Upper lobe of left lung (tissue), 6 donors: Measurements from ENCODE around the gene GNB1L. TPM values are rescaled to one million over a fixed set of nuclear protein-coding genes. Genes with fewer than 3 reads are reported as not detected.

Source experiments
- ATAC-seq, 2 donors: fragments of 200-7000 bp; cut with Tn5 transposase; one replicate each; pipeline ENCODE4 v1.9.1; 2022; ENCODE audit warnings: mild to moderate bottlenecking in 2 of 2, moderate library complexity in 2 of 2; ENCODE audit not compliant: low FRiP score in 2 of 2
- DNase-seq, 2 donors: peaks; one replicate each; pipeline ENCODE4 v3.0.0-alpha.2; 2019 to 2020
- H3K27ac ChIP-seq, 4 donors: fragments of 200-600 bp; sonication (generic); one replicate each; pipeline ENCODE4 v1.5.1; 2016 to 2019
- H3K27me3 ChIP-seq, 4 donors: fragments of 200-600 bp; sonication (generic); one replicate each; pipeline ENCODE4 v1.5.1; 2017 to 2019
- H3K36me3 ChIP-seq, 4 donors: fragments of 200-600 bp; sonication (generic); one replicate each; pipeline ENCODE4 v1.5.1; 2016 to 2019
- H3K4me1 ChIP-seq, 4 donors: fragments of 200-600 bp; sonication (generic); one replicate each; pipeline ENCODE4 v1.5.1; 2018 to 2019
- H3K4me3 ChIP-seq, 4 donors: fragments of 200-600 bp; sonication (generic); one replicate each; pipeline ENCODE4 v1.5.1; 2017 to 2019; ENCODE audit warnings: mild to moderate bottlenecking in 2 of 4, moderate library complexity in 1 of 4
- H3K9me3 ChIP-seq, 4 donors: fragments of 200-600 bp; sonication (generic); one replicate each; pipeline ENCODE4 v1.5.1; 2018 to 2019
- CTCF ChIP-seq, 6 experiments: fragments of 450-650 bp in 4 of 6; fragments of 200-600 bp in 2 of 6; sonication (generic) in 2 of 6; IDR thresholded peaks; one replicate each; pipeline ENCODE4 v1.5.1; 2016 to 2019; ENCODE audit warnings: antibody characterized with exemption in 6 of 6
- EP300 ChIP-seq, 4 donors: sonication (generic); formaldehyde crosslinking; IDR thresholded peaks; one replicate each; pipeline ENCODE4 v1.5.1; 2017; ENCODE audit warnings: antibody characterized with exemption in 4 of 4, control low read depth in 2 of 4
- POLR2A ChIP-seq, 4 donors: fragments of 450-650 bp; IDR thresholded peaks; one replicate each; pipeline ENCODE4 v1.5.1; 2016 to 2017; ENCODE audit warnings: antibody characterized with exemption in 4 of 4, mild to moderate bottlenecking in 2 of 4
- POLR2AphosphoS5 ChIP-seq, 2 donors: sonication (generic); formaldehyde crosslinking; IDR thresholded peaks; one replicate each; pipeline ENCODE4 v1.5.1; 2017; ENCODE audit warnings: antibody characterized with exemption in 2 of 2
- WGBS, 2 donors: methylation state at CpG; one replicate each; pipeline ENCODE4 v1.1.5; 2017 to 2018; 5-methylcytosine and 5-hydroxymethylcytosine counted together
- total RNA-seq, 6 donors: library from RNA; depleted of rRNA in 4 of 6; stranded (reverse); fragments of >200 nt in 4 of 6; gene quantifications; one replicate each; pipeline versions ENCODE4 v1.1.0 to v1.2.1, GENCODE V29; 2016 to 2021
- donor health status: DM: no; HTN: no; CAD: no; lungs with moderate emphysema.
- donor health status: DM: no; HTN: yes; CAD: no; lungs with severe emphysema.

The GNB1L gene
- total RNA-seq, 6 donors from 2014 or later: 0.78 to 11.1 (median 6.8) TPM

DNA sequence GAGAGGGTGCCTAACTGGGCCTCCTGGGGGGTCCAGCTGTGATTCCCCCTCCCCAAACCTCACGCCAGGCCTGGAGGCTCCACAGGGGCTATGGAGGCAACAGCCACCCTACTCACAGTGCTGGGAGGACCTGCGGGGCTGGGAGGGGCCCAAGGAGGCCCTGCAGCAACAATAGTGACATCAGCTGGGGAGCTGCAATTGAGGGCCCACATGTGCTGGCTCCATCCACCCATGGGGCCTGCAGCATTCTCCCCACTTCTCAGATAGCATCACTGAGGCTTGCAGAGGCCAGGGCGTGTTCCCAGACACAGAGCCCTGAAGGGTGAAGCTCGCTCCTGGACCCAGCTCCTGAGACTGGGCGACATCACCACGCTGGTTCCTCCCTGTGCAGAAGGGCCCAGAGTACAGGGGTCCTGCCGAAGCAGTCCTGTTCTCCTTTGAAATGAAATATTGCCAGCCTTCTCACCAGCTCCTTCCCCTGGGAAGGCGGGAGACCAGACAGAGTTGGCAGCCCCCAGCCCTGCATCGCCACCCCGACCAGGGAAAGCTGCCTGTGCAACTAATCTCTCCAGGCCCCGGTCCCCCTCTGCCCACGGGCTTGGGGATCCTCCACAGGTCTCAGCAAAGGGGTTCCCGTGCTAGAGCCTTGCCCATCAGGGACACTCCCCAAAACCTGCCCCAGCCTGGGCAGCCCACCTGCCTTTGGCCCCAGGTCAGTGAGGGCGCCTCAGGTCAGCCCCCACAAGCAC is 103.0 kb downstream of the GNB1L start:
- H3K27me3 ChIP-seq: peaks cover 0 to 27% (median 20%) of the 10 kb centered on the region in 4 donors
- peaks cover 8 to 20% (median 17%) of the 10 kb centered on the region in 4 donors for H3K4me1 ChIP-seq
- ATAC-seq: no peak
- peak in 1 of 2 donors; percentile 57 for DNase-seq
- no peak overlapping the region for H3K4me3 ChIP-seq
- no peak overlapping the region for H3K27ac ChIP-seq
- H3K36me3 ChIP-seq: no peaks in the 10 kb centered on the region
- TF ChIP-seq EP300 (IDR thresholded peaks at IDR 0.05): no peak
- TF ChIP-seq POLR2AphosphoS5 (IDR thresholded peaks at IDR 0.05): no peak
- no peak for TF ChIP-seq CTCF (IDR thresholded peaks at IDR 0.05)
- no peak for TF ChIP-seq POLR2A (IDR thresholded peaks at IDR 0.05)
- WGBS, 2 donors: 88 to 91% methylated on average over 11 to 14 of the region's 14 CpGs
- H3K9me3 ChIP-seq: no peaks in the 10 kb centered on the region

GRCh38 chr22:19750507-19751490 is 103.9 kb downstream of the GNB1L start:
- WGBS, 2 donors: 65 to 70% methylated on average over 17 to 19 of the region's 27 CpGs
- H3K36me3 ChIP-seq: no peaks in the 10 kb centered on the region
- no peak overlapping the region for H3K4me3 ChIP-seq
- H3K9me3 ChIP-seq: no peaks in the 10 kb centered on the region
- peaks cover 0 to 20% (median 12%) of the 10 kb centered on the region in 4 donors for H3K27me3 ChIP-seq
- ATAC-seq (no peak), DNase-seq (peak in 1 of 2 donors; percentile 60)
- H3K27ac ChIP-seq: no peak overlapping the region
- H3K4me1 ChIP-seq: peaks cover 3 to 12% (median 8%) of the 10 kb centered on the region in 4 donors
- TF ChIP-seq POLR2AphosphoS5 (IDR thresholded peaks at IDR 0.05) (no peak), CTCF (IDR thresholded peaks at IDR 0.05) (no peak)

GRCh38 chr22:19749876-19750275 is 104.8 kb downstream of the GNB1L start:
- Histone ChIP-seq H3K4me3 (no peak overlapping the region), H3K27me3 (peaks cover 0 to 11% (median 3%) of the 10 kb centered on the region in 4 donors), H3K27ac (no peak overlapping the region), H3K9me3 (no peaks in the 10 kb centered on the region), H3K36me3 (no peaks in the 10 kb centered on the region), H3K4me1 (peaks cover 0 to 2% (median 0%) of the 10 kb centered on the region in 4 donors)
- peak in 1 of 2 donors; percentile 54 for DNase-seq
- WGBS, 2 donors: 69 to 90% methylated on average over 5 to 12 of the region's 12 CpGs
- no peak for ATAC-seq
- TF ChIP-seq EP300 (IDR thresholded peaks at IDR 0.05) (no peak), POLR2AphosphoS5 (IDR thresholded peaks at IDR 0.05) (no peak), CTCF (IDR thresholded peaks at IDR 0.05) (no peak), POLR2A (IDR thresholded peaks at IDR 0.05) (no peak)

DNA sequence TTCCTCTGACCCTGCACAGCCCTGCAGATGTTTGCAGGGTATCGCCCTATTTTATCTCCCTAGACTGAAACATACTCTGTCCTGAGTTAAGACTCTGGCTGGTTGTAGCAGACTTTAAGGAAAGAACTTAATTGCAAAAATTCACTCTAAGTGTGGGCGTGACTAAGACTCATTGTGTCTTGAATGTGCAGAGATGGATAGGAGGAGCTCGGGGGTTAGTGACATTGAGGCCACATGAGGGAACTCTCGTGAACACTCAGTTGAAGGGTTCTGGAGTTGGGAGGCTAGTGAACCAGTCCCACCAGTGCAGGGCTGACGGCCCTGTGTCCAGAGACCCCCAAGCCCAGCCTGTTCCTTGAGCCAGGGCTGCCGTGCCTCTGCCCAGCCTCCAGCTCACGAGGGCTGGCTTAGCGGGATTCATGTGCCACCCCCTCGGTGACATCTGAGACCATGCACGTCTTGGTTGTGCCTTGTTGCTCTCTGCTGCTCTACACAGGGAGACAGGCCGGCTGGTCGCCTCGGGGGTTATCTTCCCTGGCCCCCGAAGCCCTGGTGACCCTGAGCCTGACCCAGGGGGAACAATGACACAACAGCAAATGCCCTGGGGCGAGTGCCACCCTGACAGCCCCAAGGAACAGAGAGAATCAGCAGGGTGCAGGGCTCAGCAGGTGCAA is 105.5 kb downstream of the GNB1L start:
- Histone ChIP-seq H3K36me3 (no peaks in the 10 kb centered on the region), H3K9me3 (no peaks in the 10 kb centered on the region), H3K27ac (no peak overlapping the region), H3K4me1 (no peaks in the 10 kb centered on the region), H3K27me3 (peaks cover 0 to 3% (median 0%) of the 10 kb centered on the region in 4 donors), H3K4me3 (no peak overlapping the region)
- TF ChIP-seq CTCF (IDR thresholded peaks at IDR 0.05) (no peak), POLR2AphosphoS5 (IDR thresholded peaks at IDR 0.05) (no peak), EP300 (IDR thresholded peaks at IDR 0.05) (no peak), POLR2A (IDR thresholded peaks at IDR 0.05) (no peak)
- ATAC-seq (no peak), DNase-seq (peak in 1 of 2 donors; percentile 54)
- WGBS, 2 donors: 76% methylated on average over 14 to 15 of the region's 15 CpGs
